ENCODE measurements around the gene TMEM109.

DNA sequence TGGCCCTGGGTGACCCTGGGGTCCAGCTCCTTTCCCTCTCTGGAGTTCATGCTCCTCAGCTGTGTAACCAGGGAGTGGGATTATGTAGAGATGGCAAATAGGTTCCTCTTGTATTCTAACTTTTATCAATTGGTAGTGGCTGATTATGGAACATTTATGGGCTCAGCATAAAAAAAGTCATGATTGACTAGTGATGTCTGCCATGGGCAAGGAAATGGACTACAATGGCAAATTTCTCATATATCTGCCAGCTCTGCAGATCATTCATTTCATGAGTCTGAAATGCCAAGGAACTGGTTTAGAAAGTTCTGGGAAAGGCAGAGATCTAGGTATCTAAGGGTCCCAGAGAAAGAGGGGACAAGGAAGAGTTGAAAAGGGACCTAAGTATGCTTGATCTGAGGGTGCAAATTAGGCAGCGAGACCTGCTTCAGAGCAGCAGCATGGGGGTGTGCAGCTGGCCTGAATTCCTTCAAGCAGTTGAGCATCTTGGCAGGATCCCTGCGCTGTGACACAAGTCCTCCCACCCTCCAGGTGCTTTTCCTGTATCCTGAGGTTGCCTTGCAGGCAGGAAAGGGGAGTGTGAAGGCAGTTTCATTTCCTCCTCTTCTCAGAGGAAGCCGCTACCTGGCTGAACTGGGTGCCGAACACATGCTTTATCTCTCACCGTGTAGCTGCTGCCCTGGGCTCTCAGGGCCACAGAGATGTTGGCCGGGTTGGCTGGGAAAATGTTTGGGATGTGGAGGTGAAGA lies 27.6 kb downstream of the TMEM109 start:
- TF ChIP-seq CTCF (conservative IDR thresholded peaks at IDR 0.05 in 1 of 2, IDR thresholded peaks at IDR 0.05 in 1 of 2; ENCODE audit: extremely low read depth in 1 of 2, insufficient read depth in 1 of 2, low read depth in 1 of 2, low read length in 2 of 2), result no peak
- TF ChIP-seq EZH2 (IDR thresholded peaks at IDR 0.05; ENCODE audit: borderline replicate concordance, low read length), result no peak
